ENCODE measurements around the gene CCR9. TPM values are rescaled to one million over a fixed set of nuclear protein-coding genes. Genes with fewer than 3 reads are reported as not detected.
A peak's percentile ranks its signal among the peaks of the same experiment; 100 is the strongest.

CCR9 gene
- total and polyA plus RNA-seq, 2 donors: 133 to 214 TPM

DNA sequence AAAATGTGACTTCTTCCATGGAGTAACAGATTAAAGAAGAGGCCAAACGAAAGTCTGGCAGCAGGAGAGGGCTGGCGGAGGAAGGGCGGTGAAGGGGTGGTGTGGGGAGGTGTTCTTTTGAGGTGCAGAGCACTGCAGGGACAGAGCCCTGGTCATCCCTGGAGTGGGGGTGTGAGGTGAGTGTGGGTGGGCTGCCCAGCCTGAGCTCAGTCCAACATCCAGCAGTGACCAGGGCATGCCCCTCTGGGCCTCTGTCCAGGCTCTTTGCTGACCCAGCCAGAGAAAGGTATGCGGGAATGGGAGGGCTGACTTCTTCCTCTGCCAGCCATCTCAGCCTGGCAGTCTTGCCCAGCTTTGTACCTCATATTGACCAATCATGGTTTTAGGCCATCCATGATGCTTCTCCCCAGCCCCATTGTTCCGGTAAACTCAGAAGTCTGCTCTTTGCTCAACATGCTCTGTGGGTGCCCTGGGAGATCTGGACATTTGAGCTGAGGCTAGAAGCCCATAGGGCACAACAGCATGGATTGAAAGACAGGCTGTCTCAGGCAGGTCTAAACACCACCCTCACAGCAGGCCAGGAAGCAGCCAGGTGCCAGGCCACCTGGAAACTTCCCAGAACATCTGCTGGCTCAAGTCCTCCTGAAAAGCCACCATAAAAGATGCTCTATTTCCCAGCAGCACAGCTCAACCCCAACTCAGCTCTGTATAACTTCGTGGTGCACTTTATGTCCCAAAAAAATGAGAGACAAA lies 31.0 kb downstream of the CCR9 start:
- WGBS: 70% methylated on average over 6 of the region's 6 CpGs
- no peaks in the 10 kb centered on the region for H3K9me3 ChIP-seq (ENCODE audit: control insufficient read depth in 2 of 2, insufficient read depth in 1 of 2, low read length in 1 of 2)
- peak overlapping the region; percentile 53 to 92 for H3K27ac ChIP-seq (ENCODE audit: low read depth in 1 of 2, low read length in 1 of 2)
- H3K4me3 ChIP-seq (ENCODE audit: low read length in 2 of 2): no peak overlapping the region
- DNase-seq (ENCODE audit: low read depth in 6 of 9, low spot score in 9 of 9): peak in 1 of 9 donors; percentile 57
- peaks cover 14 to 56% of the 10 kb centered on the region in 2 donors for H3K36me3 ChIP-seq (ENCODE audit: control insufficient read depth in 2 of 2, insufficient read depth in 2 of 2, low read length in 1 of 2)
- no peaks in the 10 kb centered on the region for H3K27me3 ChIP-seq (ENCODE audit: control insufficient read depth in 2 of 2, insufficient read depth in 1 of 2, low read length in 1 of 2)
- H3K4me1 ChIP-seq (ENCODE audit: control insufficient read depth in 2 of 2, insufficient read depth in 2 of 2, low read length in 2 of 2): peaks cover 56 to 92% of the 10 kb centered on the region in 2 donors

DNA sequence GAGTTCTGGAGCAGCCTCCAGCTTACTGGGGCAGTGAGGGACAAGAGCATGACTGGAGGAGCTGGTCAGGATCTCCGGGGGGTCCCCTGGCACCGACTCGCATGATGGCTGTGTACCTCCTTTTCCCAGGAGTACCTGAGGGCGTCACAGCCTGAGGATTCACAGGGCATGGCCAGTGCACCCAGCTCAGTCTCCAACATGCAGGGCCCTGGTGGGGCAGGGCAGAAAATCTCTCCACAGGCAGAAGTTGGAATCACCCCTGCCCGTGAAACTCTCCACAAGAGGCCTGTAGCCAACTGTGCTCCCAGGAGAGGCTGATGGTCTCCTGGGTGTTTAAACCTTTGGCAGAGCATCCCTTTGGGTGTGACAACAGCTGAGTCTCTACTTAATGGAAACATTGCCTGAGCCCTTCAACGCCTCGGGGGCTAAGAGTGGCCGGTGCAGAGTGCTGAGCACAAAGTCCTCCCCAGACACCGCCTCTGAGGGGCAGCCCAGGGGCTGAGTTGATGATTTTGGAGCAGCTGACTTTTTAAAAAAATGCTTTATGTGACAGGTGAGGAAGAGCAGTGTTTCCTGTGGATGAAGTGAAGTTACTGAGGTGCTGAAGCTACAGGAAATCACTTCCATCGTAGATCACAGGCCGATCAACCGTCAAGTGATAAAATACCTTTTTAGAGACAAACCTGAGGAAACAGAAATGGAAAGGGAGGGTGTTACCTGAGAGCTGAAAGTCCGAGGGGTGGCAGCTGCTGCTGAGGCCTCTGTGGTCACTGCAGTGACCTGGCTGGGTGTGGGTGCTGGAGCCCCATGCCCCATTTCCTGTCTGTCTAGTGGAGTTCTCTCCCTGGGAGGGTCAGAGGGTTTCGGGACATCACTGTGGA lies 35.1 kb downstream of the CCR9 start:
- peak in 2 of 9 donors; percentile 50 to 70 for DNase-seq (ENCODE audit: low read depth in 6 of 9, low spot score in 9 of 9)
- Histone ChIP-seq H3K27me3 (ENCODE audit: control insufficient read depth in 2 of 2, insufficient read depth in 1 of 2, low read length in 1 of 2) (no peaks in the 10 kb centered on the region), H3K4me3 (ENCODE audit: low read length in 2 of 2) (no peak overlapping the region), H3K36me3 (ENCODE audit: control insufficient read depth in 2 of 2, insufficient read depth in 2 of 2, low read length in 1 of 2) (peaks cover 34 to 87% of the 10 kb centered on the region in 2 donors), H3K4me1 (ENCODE audit: control insufficient read depth in 2 of 2, insufficient read depth in 2 of 2, low read length in 2 of 2) (peaks cover 46 to 81% of the 10 kb centered on the region in 2 donors), H3K27ac (ENCODE audit: low read depth in 1 of 2, low read length in 1 of 2) (peak overlapping the region; percentile 71 to 78), H3K9me3 (ENCODE audit: control insufficient read depth in 2 of 2, insufficient read depth in 1 of 2, low read length in 1 of 2) (no peaks in the 10 kb centered on the region)
- 62% methylated on average over 14 of the region's 14 CpGs for WGBS

DNA sequence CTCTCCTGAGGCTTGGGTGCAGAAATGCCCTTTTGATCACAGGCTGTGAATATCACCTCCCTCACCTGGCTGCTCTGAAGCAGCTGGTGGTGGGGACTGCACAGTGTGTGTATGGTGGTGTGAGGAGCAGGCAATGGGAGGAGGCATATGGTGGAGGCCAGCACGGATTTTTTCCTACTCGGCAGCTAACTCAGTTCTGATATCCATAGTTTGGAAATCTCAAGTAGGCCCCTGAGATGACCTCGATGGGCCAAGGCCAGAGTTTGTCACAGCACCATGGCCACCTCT lies 35.6 kb downstream of the CCR9 start:
- Histone ChIP-seq H3K9me3 (ENCODE audit: control insufficient read depth in 2 of 2, insufficient read depth in 1 of 2, low read length in 1 of 2) (no peaks in the 10 kb centered on the region), H3K27ac (ENCODE audit: low read depth in 1 of 2, low read length in 1 of 2) (peak overlapping the region; percentile 71 to 78), H3K4me3 (ENCODE audit: low read length in 2 of 2) (no peak overlapping the region), H3K4me1 (ENCODE audit: control insufficient read depth in 2 of 2, insufficient read depth in 2 of 2, low read length in 2 of 2) (peaks cover 40 to 75% of the 10 kb centered on the region in 2 donors), H3K36me3 (ENCODE audit: control insufficient read depth in 2 of 2, insufficient read depth in 2 of 2, low read length in 1 of 2) (peaks cover 34 to 86% of the 10 kb centered on the region in 2 donors), H3K27me3 (ENCODE audit: control insufficient read depth in 2 of 2, insufficient read depth in 1 of 2, low read length in 1 of 2) (no peaks in the 10 kb centered on the region)
- DNase-seq (ENCODE audit: low read depth in 6 of 9, low spot score in 9 of 9): no peak
- WGBS: 94% methylated on average over 3 of the region's 3 CpGs

DNA sequence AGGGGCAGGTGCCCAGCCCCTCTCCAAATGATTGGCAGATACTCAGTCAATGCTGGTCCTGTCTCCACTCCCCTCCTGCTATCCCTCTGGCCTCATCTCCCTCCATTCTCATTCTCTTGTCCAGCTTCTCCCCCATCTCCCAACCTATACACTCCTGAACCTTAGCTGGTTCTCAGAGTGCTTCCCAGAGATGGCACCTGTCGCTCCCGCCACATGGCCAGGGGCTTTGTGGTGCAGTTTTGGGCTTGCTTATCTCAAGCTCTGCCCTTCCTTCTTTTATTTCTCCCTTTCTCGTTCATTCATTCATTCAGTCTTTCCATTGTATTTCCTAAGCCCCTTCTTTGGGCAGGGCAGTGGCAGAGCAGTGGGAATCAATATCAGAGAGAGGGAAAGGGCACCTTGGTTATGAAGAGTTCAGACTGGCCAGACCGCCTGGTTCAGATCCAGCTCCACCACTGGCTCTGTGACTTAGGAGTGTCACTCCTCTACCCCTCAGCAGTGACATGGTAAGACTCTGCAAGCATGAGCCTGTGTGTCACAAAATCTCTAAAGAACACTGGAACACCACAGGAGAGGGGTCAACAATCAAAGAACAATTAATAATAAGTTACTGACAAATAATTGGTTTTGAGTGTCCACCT lies 36.7 kb downstream of the CCR9 start:
- Histone ChIP-seq H3K9me3 (ENCODE audit: control insufficient read depth in 2 of 2, insufficient read depth in 1 of 2, low read length in 1 of 2) (no peaks in the 10 kb centered on the region), H3K36me3 (ENCODE audit: control insufficient read depth in 2 of 2, insufficient read depth in 2 of 2, low read length in 1 of 2) (peaks cover 39 to 92% of the 10 kb centered on the region in 2 donors), H3K27me3 (ENCODE audit: control insufficient read depth in 2 of 2, insufficient read depth in 1 of 2, low read length in 1 of 2) (no peaks in the 10 kb centered on the region), H3K27ac (ENCODE audit: low read depth in 1 of 2, low read length in 1 of 2) (no peak overlapping the region), H3K4me1 (ENCODE audit: control insufficient read depth in 2 of 2, insufficient read depth in 2 of 2, low read length in 2 of 2) (peaks cover 34 to 73% of the 10 kb centered on the region in 2 donors), H3K4me3 (ENCODE audit: low read length in 2 of 2) (no peak overlapping the region)
- WGBS: 96% methylated on average over 4 of the region's 4 CpGs
- DNase-seq (ENCODE audit: low read depth in 6 of 9, low spot score in 9 of 9): no peak

DNA sequence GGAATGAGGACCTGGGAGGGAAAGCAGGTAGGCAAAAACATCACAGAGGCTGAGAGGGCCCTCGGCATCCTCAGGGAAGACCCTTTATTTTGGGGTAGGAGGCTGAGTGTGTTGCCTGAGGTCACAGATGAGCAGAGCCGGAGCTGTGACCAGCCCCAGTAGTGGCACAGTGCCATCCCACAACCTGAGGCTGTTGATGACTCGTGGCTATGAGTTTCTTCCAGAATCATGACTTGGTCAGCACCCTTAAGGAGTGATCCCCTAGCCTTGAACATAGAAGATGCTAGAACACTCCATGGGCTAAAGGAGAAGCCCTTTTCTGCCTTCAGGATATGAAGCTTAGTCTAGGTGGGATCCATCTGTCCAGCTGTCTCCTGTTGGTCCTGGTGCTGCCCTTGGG lies 37.4 kb downstream of the CCR9 start:
- WGBS: 90% methylated on average over 3 of the region's 3 CpGs
- H3K36me3 ChIP-seq (ENCODE audit: control insufficient read depth in 2 of 2, insufficient read depth in 2 of 2, low read length in 1 of 2): peaks cover 42 to 95% of the 10 kb centered on the region in 2 donors
- no peaks in the 10 kb centered on the region for H3K27me3 ChIP-seq (ENCODE audit: control insufficient read depth in 2 of 2, insufficient read depth in 1 of 2, low read length in 1 of 2)
- H3K27ac ChIP-seq (ENCODE audit: low read depth in 1 of 2, low read length in 1 of 2): no peak overlapping the region
- no peaks in the 10 kb centered on the region for H3K9me3 ChIP-seq (ENCODE audit: control insufficient read depth in 2 of 2, insufficient read depth in 1 of 2, low read length in 1 of 2)
- no peak for DNase-seq (ENCODE audit: low read depth in 6 of 9, low spot score in 9 of 9)
- H3K4me3 ChIP-seq (ENCODE audit: low read length in 2 of 2): no peak overlapping the region
- H3K4me1 ChIP-seq (ENCODE audit: control insufficient read depth in 2 of 2, insufficient read depth in 2 of 2, low read length in 2 of 2): peaks cover 41 to 73% of the 10 kb centered on the region in 2 donors

DNA sequence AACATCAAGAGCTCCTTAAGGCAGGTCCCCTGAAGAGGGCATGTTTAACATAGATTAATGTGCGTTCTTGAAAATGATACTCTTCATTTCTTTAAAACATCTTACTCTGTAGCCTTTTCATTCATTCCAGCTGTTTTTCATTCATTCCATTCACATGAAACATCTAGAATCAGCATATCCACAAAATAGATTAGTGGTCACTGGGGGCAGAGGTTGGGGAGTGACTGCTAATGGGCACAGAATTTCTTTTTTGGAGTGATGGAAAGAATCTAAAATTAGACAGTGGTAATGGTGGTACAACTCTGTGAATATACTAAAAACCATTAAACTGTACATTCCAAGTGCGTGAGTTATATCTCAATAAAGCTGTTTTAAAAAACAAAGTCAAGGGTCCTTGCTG lies 41.5 kb downstream of the CCR9 start:
- Histone ChIP-seq H3K4me1 (ENCODE audit: control insufficient read depth in 2 of 2, insufficient read depth in 2 of 2, low read length in 2 of 2) (peaks cover 19 to 40% of the 10 kb centered on the region in 2 donors), H3K9me3 (ENCODE audit: control insufficient read depth in 2 of 2, insufficient read depth in 1 of 2, low read length in 1 of 2) (no peaks in the 10 kb centered on the region), H3K36me3 (ENCODE audit: control insufficient read depth in 2 of 2, insufficient read depth in 2 of 2, low read length in 1 of 2) (peaks cover 62 to 95% of the 10 kb centered on the region in 2 donors), H3K27ac (ENCODE audit: low read depth in 1 of 2, low read length in 1 of 2) (peak overlapping the region in 1 of 2 donors; percentile 28), H3K27me3 (ENCODE audit: control insufficient read depth in 2 of 2, insufficient read depth in 1 of 2, low read length in 1 of 2) (no peaks in the 10 kb centered on the region), H3K4me3 (ENCODE audit: low read length in 2 of 2) (no peak overlapping the region)
- WGBS: 100% methylated on average over 2 of the region's 2 CpGs
- DNase-seq (ENCODE audit: low read depth in 6 of 9, low spot score in 9 of 9): no peak

DNA sequence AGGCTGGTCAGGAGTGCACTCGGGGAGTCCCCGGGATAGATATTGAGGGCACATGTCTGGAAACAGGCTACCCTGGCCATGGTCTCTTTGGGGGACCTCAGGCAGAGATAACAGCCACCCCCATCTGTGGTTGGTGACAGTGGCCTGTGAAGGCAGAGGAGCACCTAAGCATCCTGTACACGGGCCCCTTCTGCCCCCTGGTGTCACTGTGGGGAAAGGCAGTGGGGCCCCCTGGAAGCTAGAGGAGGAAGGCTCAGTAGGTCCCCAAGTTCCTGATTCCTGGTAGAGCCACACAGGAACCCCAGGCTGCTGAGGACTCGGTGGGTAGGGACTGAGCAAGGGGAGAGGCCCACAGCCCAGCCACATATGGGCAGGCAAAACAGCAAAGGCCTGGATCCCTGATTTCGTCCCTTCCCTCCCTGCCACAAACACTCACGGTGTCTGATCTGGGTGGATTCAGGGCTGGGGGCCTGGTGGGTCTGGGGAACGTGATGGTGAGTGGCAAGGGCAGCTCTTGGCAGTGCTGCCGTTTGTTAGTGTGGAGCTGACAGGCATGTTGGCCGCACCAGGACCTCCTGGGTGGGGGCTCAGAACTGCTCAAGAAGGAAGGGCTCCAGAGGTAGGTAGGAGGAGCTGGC lies 42.8 kb downstream of the CCR9 start:
- H3K27ac ChIP-seq (ENCODE audit: low read depth in 1 of 2, low read length in 1 of 2): no peak overlapping the region
- peak in 4 of 9 donors; percentile 70 to 86 (median 78) for DNase-seq (ENCODE audit: low read depth in 6 of 9, low spot score in 9 of 9)

DNA sequence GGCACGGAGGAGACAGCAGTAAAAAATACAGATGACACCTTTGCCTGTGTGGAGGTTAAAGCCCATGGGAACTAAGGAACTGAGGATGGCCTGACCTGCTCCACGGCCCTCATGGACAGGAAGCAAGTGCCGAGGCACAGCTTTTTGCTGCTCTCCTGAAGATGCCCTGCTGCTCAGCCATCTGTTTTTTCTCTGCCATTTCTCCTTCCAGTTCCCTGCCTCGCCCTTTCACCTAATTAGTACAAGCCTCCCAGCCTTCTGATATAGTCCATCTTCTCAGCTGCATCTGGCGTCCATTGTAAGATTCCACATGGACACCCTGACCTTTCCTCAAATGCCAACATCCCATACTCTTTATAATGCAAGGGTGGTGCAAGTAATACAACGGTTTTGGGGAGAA lies 45.2 kb downstream of the CCR9 start:
- WGBS: 97% methylated on average over 6 of the region's 6 CpGs
- peaks cover 69 to 95% of the 10 kb centered on the region in 2 donors for H3K36me3 ChIP-seq (ENCODE audit: control insufficient read depth in 2 of 2, insufficient read depth in 2 of 2, low read length in 1 of 2)
- no peaks in the 10 kb centered on the region for H3K27me3 ChIP-seq (ENCODE audit: control insufficient read depth in 2 of 2, insufficient read depth in 1 of 2, low read length in 1 of 2)
- peaks cover 17 to 24% of the 10 kb centered on the region in 2 donors for H3K4me1 ChIP-seq (ENCODE audit: control insufficient read depth in 2 of 2, insufficient read depth in 2 of 2, low read length in 2 of 2)
- H3K27ac ChIP-seq (ENCODE audit: low read depth in 1 of 2, low read length in 1 of 2): no peak overlapping the region
- peaks cover 0 to 1% of the 10 kb centered on the region in 2 donors for H3K9me3 ChIP-seq (ENCODE audit: control insufficient read depth in 2 of 2, insufficient read depth in 1 of 2, low read length in 1 of 2)
- DNase-seq (ENCODE audit: low read depth in 6 of 9, low spot score in 9 of 9): no peak
- no peak overlapping the region for H3K4me3 ChIP-seq (ENCODE audit: low read length in 2 of 2)

More for the DNA sequence above, 42.8 kb downstream of the CCR9 start:
- Histone ChIP-seq H3K36me3 (ENCODE audit: control insufficient read depth in 2 of 2, insufficient read depth in 2 of 2, low read length in 1 of 2) (peaks cover 56 to 94% of the 10 kb centered on the region in 2 donors), H3K27me3 (ENCODE audit: control insufficient read depth in 2 of 2, insufficient read depth in 1 of 2, low read length in 1 of 2) (no peaks in the 10 kb centered on the region), H3K4me1 (ENCODE audit: control insufficient read depth in 2 of 2, insufficient read depth in 2 of 2, low read length in 2 of 2) (peaks cover 17 to 29% of the 10 kb centered on the region in 2 donors), H3K4me3 (ENCODE audit: low read length in 2 of 2) (no peak overlapping the region), H3K9me3 (ENCODE audit: control insufficient read depth in 2 of 2, insufficient read depth in 1 of 2, low read length in 1 of 2) (no peaks in the 10 kb centered on the region)
- WGBS: 73% methylated on average over 9 of the region's 9 CpGs
